ENCODE results near the gene RARA.

- TF ChIP-seq CTCF (conservative IDR thresholded peaks at IDR 0.05; ENCODE audit: low read depth, low read length), result no peak
- TF ChIP-seq EZH2 (IDR thresholded peaks at IDR 0.05; ENCODE audit: borderline replicate concordance, low read depth, low read length, poor library complexity, severe bottlenecking), result no peak
These were observed 68.9 kb downstream of the RARA start for GRCh38 chr17:40377832-40378231.

All from A673 (cell line).